ENCODE results near the gene GCH1. TPM values are rescaled to one million over a fixed set of nuclear protein-coding genes. Genes with fewer than 3 reads are reported as not detected.
"Not testable (repeated sequence)": the region's sequence is repeated elsewhere in the genome, so short reads cannot be mapped to it uniquely, and the experiment has no call there.

Gene GCH1
- polyA plus RNA-seq, 3 donors = 55.3 to 68.6 (median 63.3) TPM

DNA sequence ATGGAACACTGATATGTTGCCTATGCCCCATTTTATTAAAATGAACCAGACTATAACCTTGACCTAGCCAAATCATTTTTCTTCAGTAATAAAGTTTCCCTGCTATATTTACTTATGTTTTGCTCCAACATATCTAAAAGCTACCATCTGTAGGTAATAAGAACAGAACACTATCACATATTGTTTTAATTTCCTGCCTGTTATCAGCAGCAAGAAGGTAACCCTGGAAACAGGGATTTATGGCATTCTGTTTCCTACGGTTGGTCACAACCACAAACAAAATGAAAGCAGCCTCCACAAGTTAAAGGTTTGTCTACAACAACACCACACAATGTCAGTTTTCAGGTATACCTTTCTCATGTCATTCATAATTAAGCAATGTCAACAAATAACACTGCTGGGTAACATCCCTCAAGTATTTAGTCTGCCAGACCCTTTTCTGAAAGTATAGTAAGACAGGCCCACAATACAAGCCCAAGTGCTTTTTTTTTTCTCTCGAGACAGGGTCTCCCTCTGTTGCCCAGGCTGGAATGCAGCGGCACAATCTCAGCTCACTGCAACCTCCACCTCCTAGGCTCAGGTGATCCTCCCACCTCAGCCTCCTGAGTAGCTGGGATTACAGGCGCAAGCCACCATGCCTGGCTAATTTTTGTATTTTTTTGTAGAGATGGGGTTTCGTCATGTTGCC is 25.5 kb downstream of the GCH1 start:
- no peak overlapping the region for H2AFZ ChIP-seq (ENCODE audit: insufficient read depth, low read depth, low read length, poor library complexity, severe bottlenecking)
- Mint-ChIP-seq H3K9me3 (peaks cover 0 to 4% (median 0%) of the 10 kb centered on the region in 7 donors), H3K27ac (peak overlapping the region in 1 of 7 donors; percentile 21), H3K36me3 (peaks cover 15 to 20% of the 10 kb centered on the region in 2 donors), H3K27me3 (ENCODE audit: low read depth in 3 of 3) (peaks cover 0 to 2% (median 0%) of the 10 kb centered on the region in 3 donors), H3K4me1 (peaks cover 33% of the 10 kb centered on the region), H3K4me3 (no peak overlapping the region)
- no peaks in the 10 kb centered on the region for H3K27me3 ChIP-seq (ENCODE audit: control insufficient read depth in 2 of 2, insufficient read depth in 2 of 2, low read length in 2 of 2)
- H3K4me2 ChIP-seq (replicated peaks; ENCODE audit: extremely low read depth, low read length, poor library complexity, severe bottlenecking) = no peak overlapping the region
- no peaks in the 10 kb centered on the region for H3K9me3 ChIP-seq (replicated peaks in 1 of 2; ENCODE audit: control insufficient read depth in 1 of 2, insufficient read depth in 1 of 2, low read length in 2 of 2)
- H3K27ac ChIP-seq (ENCODE audit: low read depth in 1 of 2, low read length in 2 of 2) = no peak overlapping the region
- WGBS (ENCODE audit: insufficient coverage) = 37% methylated on average over 3 of the region's 5 CpGs
- H3K79me2 ChIP-seq (ENCODE audit: insufficient read depth, low read length) = peaks cover 29% of the 10 kb centered on the region
- H4K20me1 ChIP-seq (ENCODE audit: insufficient read depth, low read length) = peaks cover 55% of the 10 kb centered on the region
- intact Hi-C loops (cut with micrococcal nuclease) = no loop called here
- no peak overlapping the region for H3K9ac ChIP-seq (ENCODE audit: insufficient read depth, low read length, poor library complexity, severe bottlenecking)
- no peak for DNase-seq
- peaks cover 12 to 15% of the 10 kb centered on the region in 2 donors for H3K4me1 ChIP-seq (ENCODE audit: control insufficient read depth in 1 of 2, insufficient read depth in 2 of 2, low read length in 2 of 2)
- TF ChIP-seq, protein P1, sequence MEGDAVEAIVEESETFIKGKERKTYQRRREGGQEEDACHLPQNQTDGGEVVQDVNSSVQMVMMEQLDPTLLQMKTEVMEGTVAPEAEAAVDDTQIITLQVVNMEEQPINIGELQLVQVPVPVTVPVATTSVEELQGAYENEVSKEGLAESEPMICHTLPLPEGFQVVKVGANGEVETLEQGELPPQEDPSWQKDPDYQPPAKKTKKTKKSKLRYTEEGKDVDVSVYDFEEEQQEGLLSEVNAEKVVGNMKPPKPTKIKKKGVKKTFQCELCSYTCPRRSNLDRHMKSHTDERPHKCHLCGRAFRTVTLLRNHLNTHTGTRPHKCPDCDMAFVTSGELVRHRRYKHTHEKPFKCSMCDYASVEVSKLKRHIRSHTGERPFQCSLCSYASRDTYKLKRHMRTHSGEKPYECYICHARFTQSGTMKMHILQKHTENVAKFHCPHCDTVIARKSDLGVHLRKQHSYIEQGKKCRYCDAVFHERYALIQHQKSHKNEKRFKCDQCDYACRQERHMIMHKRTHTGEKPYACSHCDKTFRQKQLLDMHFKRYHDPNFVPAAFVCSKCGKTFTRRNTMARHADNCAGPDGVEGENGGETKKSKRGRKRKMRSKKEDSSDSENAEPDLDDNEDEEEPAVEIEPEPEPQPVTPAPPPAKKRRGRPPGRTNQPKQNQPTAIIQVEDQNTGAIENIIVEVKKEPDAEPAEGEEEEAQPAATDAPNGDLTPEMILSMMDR (IDR thresholded peaks at IDR 0.05) = no peak
- H3K36me3 ChIP-seq (replicated peaks in 1 of 2; ENCODE audit: control insufficient read depth in 1 of 2, insufficient read depth in 2 of 2, low read length in 2 of 2) = peaks cover 0 to 14% of the 10 kb centered on the region in 2 donors
- no peak overlapping the region for H3K4me3 ChIP-seq (replicated peaks in 1 of 3; ENCODE audit: low read depth in 2 of 3, low read length in 3 of 3)

DNA sequence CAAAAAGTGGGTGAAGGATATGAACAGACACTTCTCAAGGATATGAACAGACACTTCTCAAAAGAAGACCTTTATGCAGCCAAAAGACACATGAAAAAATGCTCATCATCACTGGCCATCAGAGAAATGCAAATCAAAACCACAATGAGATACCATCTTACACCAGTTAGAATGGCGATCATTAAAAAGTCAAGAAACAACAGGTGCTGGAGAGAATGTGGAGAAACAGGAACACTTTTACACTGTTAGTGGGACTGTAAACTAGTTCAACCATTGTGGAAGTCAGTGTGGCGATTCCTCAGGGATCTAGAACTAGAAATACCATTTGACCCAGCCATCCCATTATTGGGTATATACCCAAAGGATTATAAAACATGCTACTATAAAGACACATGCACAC is 27.0 kb downstream of the GCH1 start:
- Mint-ChIP-seq H3K36me3 (peaks cover 15 to 24% of the 10 kb centered on the region in 2 donors), H3K4me1 (peaks cover 36% of the 10 kb centered on the region)
- H3K27me3 Mint-ChIP-seq (ENCODE audit: low read depth in 3 of 3); H3K4me3 Mint-ChIP-seq; H3K9me3 ChIP-seq (replicated peaks in 1 of 2; ENCODE audit: control insufficient read depth in 1 of 2, insufficient read depth in 1 of 2, low read length in 2 of 2); H3K27ac ChIP-seq (ENCODE audit: low read depth in 1 of 2, low read length in 2 of 2); H3K9me3 Mint-ChIP-seq; H3K9ac ChIP-seq (ENCODE audit: insufficient read depth, low read length, poor library complexity, severe bottlenecking); H3K4me1 ChIP-seq (ENCODE audit: control insufficient read depth in 1 of 2, insufficient read depth in 2 of 2, low read length in 2 of 2); H3K27ac Mint-ChIP-seq; H3K27me3 ChIP-seq (ENCODE audit: control insufficient read depth in 2 of 2, insufficient read depth in 2 of 2, low read length in 2 of 2); H3K4me3 ChIP-seq (replicated peaks in 1 of 3; ENCODE audit: low read depth in 2 of 3, low read length in 3 of 3); H2AFZ ChIP-seq (ENCODE audit: insufficient read depth, low read depth, low read length, poor library complexity, severe bottlenecking); DNase-seq; H3K4me2 ChIP-seq (replicated peaks; ENCODE audit: extremely low read depth, low read length, poor library complexity, severe bottlenecking); intact Hi-C loops (cut with micrococcal nuclease): not testable (repeated sequence)
- Histone ChIP-seq H4K20me1 (ENCODE audit: insufficient read depth, low read length) (peaks cover 50% of the 10 kb centered on the region), H3K36me3 (replicated peaks in 1 of 2; ENCODE audit: control insufficient read depth in 1 of 2, insufficient read depth in 2 of 2, low read length in 2 of 2) (peaks cover 0 to 14% of the 10 kb centered on the region in 2 donors), H3K79me2 (ENCODE audit: insufficient read depth, low read length) (peaks cover 33% of the 10 kb centered on the region)
- no CpG with 5 or more reads among the region's 2 CpGs for WGBS (ENCODE audit: insufficient coverage)

DNA sequence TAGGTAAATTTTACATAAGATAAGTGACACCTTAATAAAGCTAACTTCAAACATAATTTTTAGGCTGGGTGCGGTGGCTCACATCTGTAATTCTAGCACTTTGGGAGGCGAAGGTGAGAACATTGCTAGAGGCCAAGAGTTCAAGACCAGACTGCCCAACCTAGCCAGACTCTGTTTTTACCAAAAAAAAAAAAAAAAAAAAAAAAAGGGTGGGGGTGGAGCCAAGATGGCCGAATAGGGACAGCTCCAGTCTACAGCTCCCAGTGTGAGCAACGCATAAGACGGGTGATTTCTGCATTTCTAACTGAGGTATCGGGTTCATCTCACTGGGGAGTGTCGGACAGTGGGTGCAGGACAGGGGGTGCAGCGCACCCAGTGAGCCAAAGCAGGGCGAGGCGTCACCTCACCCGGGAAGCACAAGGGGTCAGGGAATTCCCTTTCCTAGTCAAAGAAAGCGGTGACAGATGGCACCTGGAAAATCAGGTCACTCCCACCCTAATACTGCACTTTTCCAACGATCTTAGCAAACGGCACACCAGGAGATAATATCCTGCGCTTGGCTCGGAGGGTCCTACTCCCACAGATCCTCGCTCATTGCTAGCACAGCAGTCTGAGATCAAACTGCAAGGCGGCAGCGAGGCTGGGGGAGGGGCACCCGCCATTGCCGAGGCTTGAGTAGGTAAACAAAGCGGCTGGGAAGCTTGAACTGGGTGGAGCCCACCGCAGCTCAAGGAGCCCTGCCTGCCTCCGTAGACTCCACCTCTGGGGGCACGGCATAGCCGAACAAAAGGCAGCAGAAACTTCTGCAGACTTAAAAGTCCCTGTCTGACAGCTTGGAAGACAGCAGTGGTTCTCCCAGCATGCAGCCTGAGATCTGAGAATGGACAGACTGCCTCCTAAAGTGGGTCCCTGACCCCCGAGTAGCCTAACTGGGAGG is 32.2 kb downstream of the GCH1 start:
- intact Hi-C loops (cut with micrococcal nuclease); H3K9me3 Mint-ChIP-seq; H3K27ac ChIP-seq (ENCODE audit: low read depth in 1 of 2, low read length in 2 of 2); H3K9me3 ChIP-seq (replicated peaks in 1 of 2; ENCODE audit: control insufficient read depth in 1 of 2, insufficient read depth in 1 of 2, low read length in 2 of 2); H3K27me3 Mint-ChIP-seq (ENCODE audit: low read depth in 3 of 3); H3K36me3 ChIP-seq (replicated peaks in 1 of 2; ENCODE audit: control insufficient read depth in 1 of 2, insufficient read depth in 2 of 2, low read length in 2 of 2); H2AFZ ChIP-seq (ENCODE audit: insufficient read depth, low read depth, low read length, poor library complexity, severe bottlenecking); DNase-seq; H3K27me3 ChIP-seq (ENCODE audit: control insufficient read depth in 2 of 2, insufficient read depth in 2 of 2, low read length in 2 of 2); H3K4me2 ChIP-seq (replicated peaks; ENCODE audit: extremely low read depth, low read length, poor library complexity, severe bottlenecking); H3K9ac ChIP-seq (ENCODE audit: insufficient read depth, low read length, poor library complexity, severe bottlenecking); H3K4me1 ChIP-seq (ENCODE audit: control insufficient read depth in 1 of 2, insufficient read depth in 2 of 2, low read length in 2 of 2); H3K4me3 ChIP-seq (replicated peaks in 1 of 3; ENCODE audit: low read depth in 2 of 3, low read length in 3 of 3); H3K36me3 Mint-ChIP-seq: not testable (repeated sequence)
- H4K20me1 ChIP-seq (ENCODE audit: insufficient read depth, low read length) = peaks cover 65% of the 10 kb centered on the region
- WGBS (ENCODE audit: insufficient coverage) = 86% methylated on average over 14 of the region's 27 CpGs
- peaks cover 43% of the 10 kb centered on the region for H3K4me1 Mint-ChIP-seq
- H3K27ac Mint-ChIP-seq = peak overlapping the region in 1 of 7 donors; percentile 5
- peaks cover 21% of the 10 kb centered on the region for H3K79me2 ChIP-seq (ENCODE audit: insufficient read depth, low read length)
- H3K4me3 Mint-ChIP-seq = peak overlapping the region in 1 of 2 donors; percentile 47
